ENCODE measurements around the gene SYT5. TPM values are rescaled to one million over a fixed set of nuclear protein-coding genes. Genes with fewer than 3 reads are reported as not detected.

The SYT5 gene
- total and polyA plus RNA-seq, 10 of the 15 experiments (the other 5 are each of a cell fraction or from before 2014, with no cell fraction given) = 0.04 to 0.79 (median 0.26) TPM; not detected in 7

- DNase-seq (ENCODE audit: low read depth, low spot score) (peak; percentile 32), ATAC-seq (peak; percentile 99), FAIRE-seq (no peak)
- intact Hi-C loops (cut with micrococcal nuclease; ENCODE audit: unreplicated experiment) = loop anchor here (5.0 kb wide), 1 partner anchor 278 kb away; no protein-coding TSS in a partner anchor
- ChIA-PET POLR2A (no interaction called here), CTCF (interaction anchor here (0.6 to 2.8 kb wide), 19 partner anchors 9 to 472 kb away, joined by 3 to 23 read pairs (median 4); partner anchors contain the start of gene RDH13), SMC1A (ENCODE audit: uncharacterized antibody, unreplicated experiment) (interaction anchor here (1.0 kb wide), 1 partner anchor 19 kb away, joined by 3 read pairs; no protein-coding TSS in a partner anchor), RAD21 (ENCODE audit: unreplicated experiment) (interaction anchor here (0.6 to 2.3 kb wide), 4 partner anchors 15 to 74 kb away, joined by 3 to 14 read pairs (median 5); no protein-coding TSS in a partner anchor)
- Histone ChIP-seq H3K9ac (ENCODE audit: control insufficient read depth, insufficient read depth, low read length) (no peak overlapping the region), H3K27me3 (replicated peaks in 1 of 2; ENCODE audit: control insufficient read depth in 2 of 2, insufficient read depth in 2 of 2, low read length in 1 of 2) (no peaks in the 10 kb centered on the region; a peak in 2 of 4 replicates), H3K79me2 (ENCODE audit: control insufficient read depth, insufficient read depth, low read length) (no peaks in the 10 kb centered on the region), H4K20me1 (ENCODE audit: control insufficient read depth, insufficient read depth) (no peaks in the 10 kb centered on the region), H2AFZ (ENCODE audit: control insufficient read depth, low read depth, low read length) (no peak overlapping the region), H3K4me3 (no peak overlapping the region), H3K9me3 (replicated peaks; ENCODE audit: control insufficient read depth, insufficient read depth, low read length) (no peaks in the 10 kb centered on the region; the same call in 2 of the 3 replicates), H3K36me3 (ENCODE audit: control insufficient read depth in 2 of 2, insufficient read depth in 2 of 2, low read length in 1 of 2) (no peaks in the 10 kb centered on the region), H3K27ac (ENCODE audit: control insufficient read depth, insufficient read depth) (no peak overlapping the region), H3K4me2 (ENCODE audit: control insufficient read depth, insufficient read depth) (no peak overlapping the region), H3K4me1 (ENCODE audit: control insufficient read depth, insufficient read depth, low read length) (no peaks in the 10 kb centered on the region)
- 3% methylated on average over 28 of the region's 33 CpGs for WGBS (ENCODE audit: insufficient coverage, insufficient replicate concordance, low lambda C conversion rate, missing lambda C conversion rate)
- BruUV-seq (replicated peaks) = no TSS peak
- in situ Hi-C loops (cut with MboI) = no loop called here
- TF ChIP-seq IKZF1 (conservative IDR thresholded peaks at IDR 0.05) (peak; percentile 50), TCF12 (IDR thresholded peaks at IDR 0.05; ENCODE audit: low read depth, low read length) (no peak), ZNF592 (IDR thresholded peaks at IDR 0.05) (0 out of 2 replicates have a peak, but pooled peaks have one; percentile 26), BHLHE40 (IDR thresholded peaks at IDR 0.05; ENCODE audit: borderline replicate concordance in 1 of 2, low read depth in 2 of 2, low read length in 1 of 2) (peak; percentile 55 to 65; a peak in 2 of 4 replicates), PBX3 (IDR thresholded peaks at IDR 0.05; ENCODE audit: insufficient replicate concordance, low read depth, low read length) (peak; percentile 41), CREB1 (IDR thresholded peaks at IDR 0.05; ENCODE audit: low read depth) (peak; percentile 77), MEF2A (IDR thresholded peaks at IDR 0.05; ENCODE audit: insufficient read depth, low read depth, low read length) (no peak), PKNOX1 (IDR thresholded peaks at IDR 0.05) (peak; percentile 67), CREM (IDR thresholded peaks at IDR 0.05; ENCODE audit: low read depth) (peak; percentile 78), KLF5 (IDR thresholded peaks at IDR 0.05; ENCODE audit: partially characterized antibody) (no peak), YY1 (IDR thresholded peaks at IDR 0.05; ENCODE audit: low read depth, low read length) (0 out of 2 replicates have a peak, but pooled peaks have one; percentile 57), RAD21 (IDR thresholded peaks at IDR 0.05; ENCODE audit: insufficient read depth, low read depth, low read length) (peak; percentile 81), CTCF (IDR thresholded peaks at IDR 0.05 in 2 of 3, conservative IDR thresholded peaks at IDR 0.05 in 1 of 3; ENCODE audit: control insufficient read depth in 2 of 3, extremely low read depth in 1 of 3, insufficient read depth in 1 of 3, low read depth in 3 of 3, low read length in 3 of 3) (peak; percentile 90 to 98 (median 94))
Measured at GRCh38 chr19:55160128-55160985, 19.7 kb downstream of the SYT5 start.
